HG03196 (cell line): ENCODE measurements around the gene GDF2.

Experiments used
- ATAC-seq: cut with Tn5 transposase; IDR thresholded peaks from one replicate; pipeline ENCODE4 v1.9.1; 2021; ENCODE audit not compliant: unreplicated experiment

The GDF2 gene

DNA sequence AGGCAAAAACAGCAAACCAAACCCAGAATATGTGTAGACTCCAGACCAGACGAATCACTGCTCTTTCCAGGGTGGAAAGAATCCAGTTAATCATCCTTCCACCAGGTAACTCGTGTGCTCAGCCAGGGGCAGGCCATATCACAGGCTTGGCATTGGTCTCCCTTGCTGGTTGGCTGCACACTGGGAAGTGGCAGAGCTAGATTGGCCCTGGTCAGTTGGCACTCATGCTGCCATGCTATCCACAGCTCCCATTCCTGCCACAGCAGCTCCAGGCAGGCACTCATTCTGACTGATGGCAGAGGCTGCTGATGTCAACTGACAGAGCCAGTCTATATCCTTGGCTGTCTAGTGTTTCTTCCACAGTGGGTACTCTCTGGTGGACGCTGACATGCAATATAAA lies 31.9 kb upstream of the GDF2 start:
- ATAC-seq: no peak

DNA sequence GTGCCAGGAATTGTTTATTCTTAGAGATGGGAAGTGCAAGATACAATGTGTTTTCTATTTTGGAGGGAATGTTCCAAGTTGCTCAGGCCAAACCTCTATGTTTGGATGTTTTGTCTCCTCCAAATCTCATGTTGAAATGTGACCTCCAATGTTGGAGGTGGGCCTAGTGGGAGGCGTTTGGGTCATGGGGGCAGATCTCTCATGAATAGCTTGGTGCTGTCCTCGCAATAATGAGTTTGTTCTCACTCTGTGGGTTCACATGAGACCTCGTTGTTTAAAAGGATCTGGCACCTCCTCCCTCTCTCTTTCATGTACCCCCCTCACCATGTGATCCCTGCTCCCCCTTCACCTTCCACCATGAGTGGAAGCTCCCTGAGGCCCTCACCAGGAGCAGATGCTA lies 30.6 kb upstream of the GDF2 start:
- ATAC-seq: no peak

DNA sequence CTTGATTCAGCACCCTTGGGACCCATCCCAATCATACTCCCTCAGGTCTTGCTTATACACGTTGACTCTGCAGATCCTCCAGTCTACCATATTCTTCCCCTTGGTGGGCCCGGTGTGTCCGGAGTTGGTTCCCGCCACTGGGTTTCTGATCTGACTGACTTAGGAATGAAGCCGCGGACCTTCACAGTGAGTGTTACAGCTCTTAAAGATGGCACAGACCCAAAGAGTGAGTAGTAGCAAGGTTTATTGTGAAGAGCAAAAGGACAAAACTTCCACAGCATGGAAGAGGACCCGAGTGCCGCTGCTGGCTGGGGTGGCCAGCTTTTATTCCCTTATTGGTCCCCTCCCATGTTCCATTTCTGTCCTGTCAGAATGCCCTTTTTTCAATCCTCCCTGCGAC lies 28.2 kb upstream of the GDF2 start:
- no peak for ATAC-seq

DNA sequence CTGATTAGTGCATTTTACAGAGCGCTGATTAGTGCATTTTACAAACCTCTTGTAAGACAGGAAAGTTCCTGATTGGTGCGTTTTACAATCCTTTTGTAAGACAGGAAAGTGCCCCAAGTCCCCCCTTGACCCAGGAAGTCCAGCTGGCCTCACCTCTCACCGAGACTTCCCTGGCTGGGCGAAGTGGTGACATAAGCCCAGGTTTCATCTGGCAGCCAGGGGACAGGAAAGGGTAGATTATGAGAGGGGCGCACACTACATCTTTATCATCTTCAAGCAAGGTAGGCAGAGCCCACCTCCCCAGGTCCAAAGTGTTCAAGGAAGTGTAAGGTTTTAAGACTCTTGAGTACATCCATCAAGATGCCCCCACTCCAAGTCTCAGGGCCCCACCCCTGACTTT lies 27.8 kb upstream of the GDF2 start:
- ATAC-seq: no peak

DNA sequence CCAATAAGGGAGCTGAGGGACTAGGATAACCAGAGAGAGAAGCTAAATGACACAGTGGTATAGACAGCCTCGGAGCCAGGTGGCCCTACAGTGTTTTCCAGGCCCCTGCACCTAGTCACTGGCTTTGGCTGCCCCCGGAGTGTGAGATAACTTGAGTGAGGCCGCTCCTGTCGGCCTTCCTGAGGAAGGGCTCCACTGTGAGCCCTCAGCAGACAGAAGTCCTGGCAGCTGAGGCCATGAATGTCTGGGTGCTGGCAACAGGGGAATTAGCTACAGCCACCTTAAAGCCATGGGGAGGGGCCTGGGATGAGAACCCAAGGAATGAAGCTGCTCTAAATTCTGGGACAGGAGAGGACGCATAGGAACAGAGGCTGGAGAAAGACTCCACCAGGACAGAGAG lies 26.8 kb upstream of the GDF2 start:
- no peak for ATAC-seq

DNA sequence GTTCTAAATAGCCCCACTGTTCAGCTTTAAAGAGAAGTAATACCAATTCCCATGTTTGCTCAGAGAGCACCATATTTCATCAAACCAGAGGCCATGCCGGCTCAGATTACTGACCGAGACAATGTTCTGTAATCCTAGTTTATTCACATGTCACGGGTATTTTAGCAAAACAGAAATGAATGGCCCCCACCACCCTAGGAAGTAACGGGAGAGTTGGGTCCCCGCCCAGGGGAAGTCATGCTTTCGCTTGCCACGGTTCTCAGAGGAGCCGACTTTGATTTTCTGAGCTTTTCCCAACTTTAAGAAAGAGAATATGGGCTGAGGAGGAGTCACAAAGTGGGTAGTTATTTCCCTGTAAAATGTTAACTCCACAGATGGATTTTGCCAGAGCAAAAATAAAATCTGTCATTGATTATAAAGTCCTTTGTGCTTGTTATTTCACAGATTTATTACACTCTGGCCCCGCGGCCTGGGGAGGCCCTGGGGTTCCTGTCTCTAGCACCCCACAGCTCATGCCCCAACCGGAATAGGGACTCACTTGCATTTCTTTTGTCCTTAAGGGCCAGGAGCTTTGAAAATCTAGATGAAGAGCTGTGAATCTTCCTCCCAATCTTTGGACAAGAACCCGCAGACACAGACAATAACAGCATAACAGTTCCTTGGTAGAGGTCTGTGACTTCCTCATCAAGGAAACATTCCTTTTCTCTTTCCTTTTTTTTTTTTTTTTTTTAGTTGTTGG lies 25.9 kb upstream of the GDF2 start:
- ATAC-seq: no peak

DNA sequence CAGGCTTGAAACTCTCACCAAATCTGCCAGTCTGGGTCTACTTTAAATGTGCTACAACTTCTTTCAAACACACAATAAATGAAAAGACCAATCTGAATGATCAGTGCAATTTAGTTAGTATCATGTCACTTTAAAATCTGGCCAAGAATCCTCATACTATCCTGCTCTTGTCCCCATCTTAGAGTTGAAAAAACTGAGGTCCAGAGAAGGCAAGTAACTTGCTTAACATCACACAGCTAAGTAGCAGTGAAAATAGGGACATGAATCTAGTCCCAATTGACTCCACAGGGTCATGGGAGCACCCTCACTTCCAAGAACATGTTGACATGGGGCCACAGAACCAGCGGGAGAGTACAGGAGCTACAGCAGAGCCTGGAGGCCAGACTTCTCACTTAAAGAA lies 25.3 kb upstream of the GDF2 start:
- no peak for ATAC-seq

DNA sequence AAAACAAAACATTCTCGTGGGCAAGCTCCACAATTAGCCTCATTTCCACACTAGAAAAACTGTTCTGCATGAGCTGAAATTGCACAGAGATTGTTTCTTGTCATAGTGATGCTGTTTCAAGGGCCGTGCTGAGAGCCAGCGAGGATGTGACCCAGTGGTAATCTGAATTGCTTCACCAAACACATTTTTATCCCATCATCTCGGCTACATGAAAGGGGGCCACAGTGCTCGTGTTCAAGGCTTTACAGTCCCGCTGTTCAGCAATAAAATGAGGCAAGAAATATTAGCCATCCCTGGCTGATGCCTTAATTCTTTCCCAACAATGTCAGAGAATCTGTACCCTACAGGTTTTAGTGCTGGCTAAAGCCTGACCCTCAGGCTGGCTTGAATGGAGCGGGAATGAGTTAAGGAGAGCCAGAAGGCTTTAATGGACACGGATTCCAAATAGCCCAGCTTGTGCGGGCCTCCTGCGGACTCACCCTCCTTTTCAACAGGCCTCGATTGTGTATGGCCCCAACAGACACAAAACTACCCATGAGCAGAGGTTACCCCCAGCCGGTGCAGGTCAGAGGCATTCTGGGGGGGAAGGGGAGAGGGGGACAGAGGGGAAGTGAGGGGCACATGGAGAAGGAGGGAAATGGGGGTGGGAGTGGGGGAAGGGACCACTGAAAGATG lies 24.3 kb upstream of the GDF2 start:
- no peak for ATAC-seq

DNA sequence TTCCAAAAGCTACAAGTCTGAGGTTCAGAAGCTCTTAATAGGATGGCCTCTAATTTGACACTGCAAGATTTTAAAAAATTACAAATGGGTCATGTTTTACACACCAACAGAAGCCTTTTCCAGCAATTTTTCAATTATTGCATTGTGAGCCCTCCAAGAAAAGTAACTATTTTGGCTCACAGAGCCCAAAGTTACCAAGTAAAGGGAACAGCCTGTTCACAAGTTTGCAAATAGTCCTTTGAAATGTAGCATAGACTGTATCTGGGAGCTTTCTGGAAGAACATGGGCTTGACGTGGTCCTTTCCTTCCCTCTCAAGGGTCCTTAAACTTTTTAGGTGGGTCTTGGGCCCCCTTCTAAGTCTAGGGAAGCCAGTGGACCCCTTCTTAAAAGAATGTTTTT lies 23.5 kb upstream of the GDF2 start:
- no peak for ATAC-seq

DNA sequence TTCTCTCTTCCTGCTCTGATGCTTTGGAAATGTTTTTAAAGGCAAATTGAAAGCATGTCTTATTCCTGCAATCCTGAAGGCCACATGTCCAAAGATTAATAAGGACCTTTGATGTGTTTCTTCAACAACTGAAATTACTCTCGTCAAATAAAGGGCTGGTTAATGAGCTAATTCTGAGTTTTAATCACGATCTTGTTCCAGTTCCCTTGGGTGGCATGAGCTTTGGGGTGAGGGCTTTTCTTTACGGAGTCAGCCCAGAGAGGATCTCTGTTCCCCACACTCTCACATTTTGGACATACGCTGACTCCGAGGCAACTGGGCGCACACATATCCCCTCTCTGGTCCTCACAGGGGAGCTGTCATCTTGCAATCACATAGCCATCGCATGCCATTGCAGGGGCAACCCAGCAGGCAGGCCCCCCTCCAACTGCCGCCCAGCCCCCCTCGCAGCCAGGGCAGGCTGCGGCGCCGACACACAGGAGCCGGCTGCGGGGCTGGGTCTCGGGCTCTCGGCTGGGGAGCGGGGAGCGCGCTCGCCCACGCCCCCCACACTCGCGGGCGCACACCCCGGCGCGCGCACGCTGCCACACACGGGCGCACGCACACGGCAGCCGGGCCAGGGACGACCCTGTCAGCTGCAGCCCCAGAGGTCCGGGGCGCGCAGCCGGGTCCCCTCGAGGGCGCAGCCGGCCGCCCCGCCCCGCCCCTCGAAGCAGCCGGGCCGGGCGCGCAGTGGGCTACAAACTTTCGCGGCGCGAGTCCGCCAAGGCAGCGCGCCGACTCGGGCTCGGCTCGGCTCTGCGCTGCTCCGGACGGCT lies 22.4 kb upstream of the GDF2 start, which contains the start of gene GDF10:
Gene GDF10 (plus strand): TSS at position 587 of the 818 bp plus-strand sequence. CDS start 455 bp downstream, outside the sequence.
- no peak for ATAC-seq

DNA sequence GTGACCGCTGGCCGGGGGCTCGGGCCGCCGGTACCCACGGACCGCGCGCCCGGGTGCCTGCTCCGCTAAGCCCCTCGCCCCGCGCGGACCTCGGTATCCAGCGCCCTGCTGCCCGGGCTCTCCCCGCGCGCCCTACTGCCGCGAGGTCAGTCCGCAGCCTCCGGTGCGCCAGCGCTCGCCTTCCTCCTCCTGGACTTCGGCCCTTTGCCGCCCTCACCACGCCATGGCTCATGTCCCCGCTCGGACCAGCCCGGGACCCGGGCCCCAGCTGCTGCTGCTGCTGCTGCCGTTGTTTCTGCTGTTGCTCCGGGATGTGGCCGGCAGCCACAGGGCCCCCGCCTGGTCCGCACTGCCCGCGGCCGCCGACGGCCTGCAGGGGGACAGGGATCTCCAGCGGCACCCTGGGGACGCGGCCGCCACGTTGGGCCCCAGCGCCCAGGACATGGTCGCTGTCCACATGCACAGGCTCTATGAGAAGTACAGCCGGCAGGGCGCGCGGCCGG lies 21.8 kb upstream of the GDF2 start:
- ATAC-seq: no peak

DNA sequence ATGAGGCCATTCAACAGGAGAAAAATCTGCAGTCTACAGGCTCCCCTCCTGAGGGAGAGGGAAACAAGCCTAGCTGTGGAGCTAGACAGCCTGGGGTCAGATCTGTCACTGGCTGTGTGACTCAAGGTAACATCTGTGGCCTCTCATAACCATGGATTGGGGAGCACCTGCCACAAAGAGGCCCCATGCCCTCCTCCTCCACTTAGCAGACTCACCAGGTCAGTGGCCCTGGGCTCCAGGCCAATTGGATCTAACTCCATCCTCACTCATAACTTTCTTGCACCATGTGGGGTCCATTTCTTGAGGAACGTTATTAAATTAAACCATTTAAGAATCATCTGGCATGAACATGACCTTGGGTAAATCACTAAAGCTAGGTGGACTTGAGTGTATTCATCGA lies 20.4 kb upstream of the GDF2 start:
- ATAC-seq: no peak

DNA sequence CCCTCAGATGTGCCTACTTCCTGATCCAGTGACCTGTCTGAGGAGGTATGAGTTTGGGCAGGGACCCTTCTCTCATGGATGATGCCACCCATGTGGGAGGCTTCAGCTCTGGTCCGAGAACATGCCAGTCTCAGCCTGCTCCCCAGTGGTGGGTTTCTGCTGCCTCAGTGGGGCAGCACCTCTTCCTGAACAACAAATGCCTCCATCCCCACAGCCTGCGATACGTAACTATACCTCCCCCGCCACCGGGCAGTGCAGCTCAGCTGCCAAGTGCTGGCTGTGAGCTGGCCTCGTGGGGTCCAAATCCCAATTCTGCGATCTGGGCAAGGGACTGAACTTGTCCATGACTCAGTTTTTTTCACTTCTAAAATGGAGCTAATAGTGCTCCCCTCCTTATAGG lies 19.1 kb upstream of the GDF2 start:
- ATAC-seq: no peak

DNA sequence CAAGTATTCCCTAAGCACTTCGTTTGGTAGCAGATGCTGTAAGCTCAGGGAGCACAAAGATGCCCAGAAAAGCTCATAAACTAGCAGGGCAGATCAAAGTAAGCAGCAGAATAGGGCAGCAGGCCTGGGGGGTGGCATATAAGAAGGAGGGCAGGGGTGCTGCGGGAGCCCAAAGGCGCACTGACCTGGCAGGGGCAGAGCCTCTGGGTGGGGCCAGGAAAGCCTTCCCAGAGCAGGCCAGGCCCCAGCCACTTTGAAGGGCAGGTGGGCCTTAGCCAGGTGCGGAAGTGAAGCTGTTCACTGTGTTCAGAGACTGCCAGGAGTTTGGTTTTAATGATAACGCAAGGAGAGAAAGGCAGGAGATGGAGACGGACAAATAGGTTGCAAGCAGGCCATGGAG lies 18.4 kb upstream of the GDF2 start:
- ATAC-seq: no peak

DNA sequence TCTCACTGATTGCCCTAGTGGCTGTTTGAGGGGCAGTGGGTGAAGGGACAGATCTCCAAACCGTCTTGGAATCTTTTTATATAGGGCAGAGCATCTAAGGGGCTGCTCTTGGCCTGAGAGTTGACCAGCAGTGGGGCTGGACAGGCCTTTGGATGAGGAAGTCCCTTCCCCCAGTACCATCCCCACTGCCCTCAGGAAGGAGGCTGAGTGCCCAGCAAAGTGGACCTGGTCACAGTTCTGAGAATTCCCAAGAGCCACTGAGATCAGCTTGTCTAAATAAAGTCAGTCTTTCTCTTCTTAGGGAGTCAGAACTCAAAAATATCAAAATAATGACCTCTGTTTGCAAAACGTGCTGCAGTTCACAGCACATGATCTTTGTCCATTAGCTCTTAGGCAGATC lies 16.7 kb upstream of the GDF2 start:
- ATAC-seq: no peak

DNA sequence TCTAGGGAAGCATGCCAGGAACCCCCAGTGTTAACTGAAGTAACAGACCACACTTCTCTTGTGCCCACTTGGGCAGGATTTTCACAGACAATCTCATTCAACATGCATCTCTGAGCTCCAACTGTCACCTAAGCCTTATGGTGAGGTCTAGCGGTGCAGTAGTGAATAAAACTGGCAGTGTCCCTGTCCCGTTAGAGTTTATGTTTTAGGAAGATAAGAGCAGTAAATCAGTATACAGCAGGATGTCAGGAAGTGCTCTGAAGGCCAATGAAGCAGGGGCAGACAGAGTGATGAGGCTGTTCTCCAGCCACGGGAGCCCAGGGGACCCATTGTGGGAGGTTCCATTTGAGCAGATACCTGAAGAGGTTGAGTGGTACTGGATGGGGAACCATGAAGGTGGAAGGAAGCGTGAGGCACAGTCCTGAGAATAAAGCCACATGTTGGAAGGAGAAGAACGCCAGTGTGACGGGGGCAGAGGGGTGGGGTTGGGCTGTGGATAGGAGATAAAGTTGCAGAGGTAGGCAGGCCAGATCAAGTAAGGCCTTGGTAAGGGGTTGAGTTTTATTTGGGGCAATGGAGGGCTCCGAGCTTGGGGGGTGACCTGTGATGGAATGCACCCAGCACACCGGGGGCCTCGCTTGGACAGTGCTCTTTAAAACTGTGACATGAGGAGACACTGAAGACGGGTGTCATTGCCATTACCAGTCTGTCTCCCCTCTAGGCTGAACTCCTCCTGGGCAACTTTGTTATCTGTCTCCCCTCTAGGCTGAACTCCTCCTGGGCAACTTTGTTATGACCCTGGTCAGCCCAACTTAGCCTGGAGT lies 15.7 kb upstream of the GDF2 start:
- no peak for ATAC-seq

DNA sequence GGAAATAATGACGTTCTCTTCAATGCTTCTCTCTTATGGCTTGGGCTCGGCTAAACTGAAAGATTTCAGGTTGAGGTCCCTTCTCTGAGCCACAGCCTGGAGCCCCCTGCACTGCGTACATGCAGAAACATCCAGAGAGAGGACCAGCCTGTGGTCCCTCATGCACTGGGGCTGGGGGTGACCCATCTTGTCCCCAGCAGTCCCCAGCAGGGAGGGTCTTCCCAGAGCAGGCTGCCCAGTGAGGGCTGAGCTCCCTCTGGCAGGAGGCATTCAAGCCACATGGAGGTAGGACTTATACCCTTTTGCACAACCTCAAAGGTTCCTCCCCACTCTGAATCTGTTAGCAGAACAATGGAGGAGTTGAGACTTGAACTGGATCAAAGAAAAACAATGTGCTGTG lies 14.9 kb upstream of the GDF2 start:
- no peak for ATAC-seq

DNA sequence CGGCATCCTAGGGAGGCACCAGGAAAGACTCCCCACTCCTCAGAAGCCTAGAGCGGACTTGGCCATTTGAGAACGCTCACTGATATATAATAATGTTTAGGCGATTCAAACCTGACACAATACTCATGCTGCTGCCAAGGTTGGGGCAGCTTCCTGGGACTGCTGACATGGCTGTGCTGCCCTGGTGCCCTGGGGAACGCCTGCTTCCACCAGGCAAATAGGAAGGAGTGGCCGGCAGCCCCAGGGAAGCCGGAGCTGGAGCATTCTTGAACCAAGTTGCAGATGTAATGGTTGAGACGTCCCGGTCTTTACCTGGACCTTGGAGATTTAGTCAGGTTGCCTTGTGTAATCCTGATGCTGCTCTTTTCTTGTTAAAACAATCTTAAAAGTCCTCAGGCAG lies 13.5 kb upstream of the GDF2 start:
- no peak for ATAC-seq

DNA sequence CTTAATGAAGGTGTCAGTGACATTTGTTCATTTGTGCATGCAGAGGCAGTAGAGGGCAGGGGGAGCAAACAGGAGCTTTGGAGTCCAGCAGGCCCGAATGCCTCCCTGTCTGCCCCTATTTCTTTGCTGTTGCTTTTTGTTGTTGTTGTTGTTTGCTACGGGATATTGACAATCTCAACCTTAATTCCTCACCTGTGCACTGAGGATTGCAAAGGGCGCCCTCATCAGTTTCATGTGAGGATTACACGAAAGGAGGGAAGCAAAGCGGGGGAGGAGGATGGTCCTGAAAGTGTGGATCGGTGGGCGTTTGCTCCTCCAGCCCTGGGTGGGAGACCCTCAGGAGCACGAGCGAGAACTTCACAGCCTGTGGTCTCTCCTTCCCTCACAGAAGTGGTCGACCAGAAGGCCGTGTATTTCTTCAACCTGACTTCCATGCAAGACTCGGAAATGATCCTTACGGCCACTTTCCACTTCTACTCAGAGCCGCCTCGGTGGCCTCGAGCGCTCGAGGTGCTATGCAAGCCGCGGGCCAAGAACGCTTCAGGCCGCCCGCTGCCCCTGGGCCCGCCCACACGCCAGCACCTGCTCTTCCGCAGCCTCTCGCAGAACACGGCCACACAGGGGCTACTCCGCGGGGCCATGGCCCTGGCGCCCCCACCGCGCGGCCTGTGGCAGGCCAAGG lies 12.7 kb upstream of the GDF2 start:
- no peak for ATAC-seq

DNA sequence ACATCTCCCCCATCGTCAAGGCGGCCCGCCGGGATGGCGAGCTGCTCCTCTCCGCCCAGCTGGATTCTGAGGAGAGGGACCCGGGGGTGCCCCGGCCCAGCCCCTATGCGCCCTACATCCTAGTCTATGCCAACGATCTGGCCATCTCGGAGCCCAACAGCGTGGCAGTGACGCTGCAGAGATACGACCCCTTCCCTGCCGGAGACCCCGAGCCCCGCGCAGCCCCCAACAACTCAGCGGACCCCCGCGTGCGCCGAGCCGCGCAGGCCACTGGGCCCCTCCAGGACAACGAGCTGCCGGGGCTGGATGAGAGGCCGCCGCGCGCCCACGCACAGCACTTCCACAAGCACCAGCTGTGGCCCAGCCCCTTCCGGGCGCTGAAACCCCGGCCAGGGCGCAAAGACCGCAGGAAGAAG lies 12.2 kb upstream of the GDF2 start:
- no peak for ATAC-seq
